ENCODE results near the gene PRKG1. TPM values are rescaled to one million over a fixed set of nuclear protein-coding genes. Genes with fewer than 3 reads are reported as not detected.

The PRKG1 gene
- total and polyA plus RNA-seq, 2 of the 8 experiments (the other 6 are each of a cell fraction or from before 2014, with no cell fraction given): 4.2 to 15.2 TPM

- Histone ChIP-seq H3K18ac (ENCODE audit: extremely low read depth, low read length) (no peak overlapping the region), H3K79me2 (ENCODE audit: control insufficient read depth in 1 of 2, insufficient read depth in 2 of 2, low read length in 2 of 2) (no peaks in the 10 kb centered on the region), H3K23me2 (ENCODE audit: low read depth, low read length) (no peaks in the 10 kb centered on the region), H3K14ac (ENCODE audit: insufficient read length) (no peak overlapping the region), H2BK120ac (replicated peaks; ENCODE audit: low read depth, low read length) (no peak overlapping the region), H3K79me1 (ENCODE audit: low read depth, low read length) (no peaks in the 10 kb centered on the region), H2BK12ac (ENCODE audit: low read depth, low read length) (no peak overlapping the region), H4K5ac (ENCODE audit: insufficient read length, low read depth, low read length) (no peak overlapping the region), H3K56ac (replicated peaks; ENCODE audit: insufficient read length, low read depth, low read length) (no peak overlapping the region), H2BK15ac (ENCODE audit: low read length) (no peak overlapping the region), H3K27me3 (replicated peaks in 1 of 4; ENCODE audit: control insufficient read depth in 3 of 4, extremely low read depth in 1 of 4, insufficient read depth in 3 of 4, low read length in 3 of 4) (no peaks in the 10 kb centered on the region), H3K9me3 (ENCODE audit: insufficient read depth in 2 of 2, low read depth in 1 of 2, low read length in 1 of 2) (no peaks in the 10 kb centered on the region), H3K23ac (ENCODE audit: insufficient read length) (no peak overlapping the region), H3K4me3 (ENCODE audit: extremely low read depth in 1 of 4, insufficient read depth in 2 of 4, low read depth in 3 of 4, low read length in 4 of 4) (no peak overlapping the region), H2AFZ (ENCODE audit: low read length) (no peak overlapping the region), H2BK5ac (ENCODE audit: low read depth, low read length) (no peak overlapping the region), H3K4ac (replicated peaks; ENCODE audit: insufficient read length, low read depth, low read length) (no peak overlapping the region), H2BK20ac (ENCODE audit: low read length) (no peak overlapping the region), H4K8ac (ENCODE audit: extremely low read depth, insufficient read depth, low read length) (no peak overlapping the region), H3K4me2 (ENCODE audit: insufficient read depth in 1 of 2, low read depth in 2 of 2, low read length in 2 of 2) (no peak overlapping the region), H3K36me3 (ENCODE audit: control insufficient read depth in 2 of 4, insufficient read depth in 4 of 4, low read length in 3 of 4) (no peaks in the 10 kb centered on the region), H4K20me1 (replicated peaks in 1 of 2; ENCODE audit: control insufficient read depth in 1 of 2, insufficient read depth in 2 of 2, low read length in 2 of 2) (no peaks in the 10 kb centered on the region), H3K4me1 (replicated peaks in 1 of 4; ENCODE audit: control insufficient read depth in 3 of 4, insufficient read depth in 4 of 4, low read length in 3 of 4) (peaks cover 0 to 10% (median 2%) of the 10 kb centered on the region in 4 experiments; a peak in 2 of 7 replicates), H2AK5ac (ENCODE audit: low read depth, low read length) (no peak overlapping the region), H3K9ac (replicated peaks in 1 of 4; ENCODE audit: extremely low read depth in 1 of 4, low read depth in 3 of 4, low read length in 3 of 4) (no peak overlapping the region), H4K91ac (replicated peaks; ENCODE audit: insufficient read length, low read length) (no peak overlapping the region), H3K27ac (ENCODE audit: low read depth, low read length) (no peak overlapping the region)
- DNase-seq (ENCODE audit: low read depth in 1 of 2, low spot score in 2 of 2) (no peak), FAIRE-seq (no peak)
- TF ChIP-seq TAF1 (IDR thresholded peaks at IDR 0.05; ENCODE audit: low read depth, low read length) (no peak), RAD21 (IDR thresholded peaks at IDR 0.05 in 1 of 2, conservative IDR thresholded peaks at IDR 0.05 in 1 of 2; ENCODE audit: low read depth in 2 of 2, low read length in 2 of 2) (no peak), EZH2 (IDR thresholded peaks at IDR 0.05; ENCODE audit: low read depth, low read length, severe bottlenecking) (no peak), NANOG (IDR thresholded peaks at IDR 0.05; ENCODE audit: insufficient read depth, low read depth, low read length, poor library complexity, severe bottlenecking) (no peak)
- ChIA-PET CTCF (ENCODE audit: partially characterized antibody) (interaction anchor here (0.7 to 1.2 kb wide), 3 partner anchors 14 to 28 kb away, joined by 3 to 5 read pairs (median 3); no protein-coding TSS in a partner anchor), POLR2A (ENCODE audit: partially characterized antibody) (no interaction called here)
- WGBS, 2 experiments (ENCODE audit: extremely low coverage in 1 of 2, insufficient coverage in 1 of 2, insufficient read length in 1 of 2, insufficient replicate concordance in 2 of 2, low coverage in 1 of 2, low lambda C conversion rate in 2 of 2, missing lambda C conversion rate in 1 of 2): 85% methylated on average over 2 of the region's 2 CpGs; no CpG with 5 or more reads in 1 of the 2 experiments
Measured at GRCh38 chr10:51029172-51029641, 45.1 kb upstream of the PRKG1 start.

Measured in H1 (cell line).